HFF-Myc (cell line): ENCODE results near the gene CCDC194.

ENCODE experiments used
- DNase-seq: peaks from one replicate; pipeline ENCODE4 v3.0.0-alpha.2; 2011; ENCODE audit warnings: low read depth; ENCODE audit errors: extremely low read depth
- H3K4me3 ChIP-seq: replicated peaks from 2 replicates; pipeline ENCODE4 v1.5.1; 2011; ENCODE audit warnings: low read depth, mild to moderate bottlenecking, control low read depth, low read length
- CTCF ChIP-seq: IDR thresholded peaks from 2 replicates; pipeline ENCODE4 v1.5.1; 2012; ENCODE audit warnings: mild to moderate bottlenecking, low read depth, low read length, control low read depth; ENCODE audit errors: missing control alignments

The CCDC194 gene

GRCh38 chr19:17389288-17389687 is 4.7 kb downstream of the CCDC194 start:
- no peak for DNase-seq
- H3K4me3 ChIP-seq: no peak overlapping the region
- no peak for TF ChIP-seq CTCF

GRCh38 chr19:17385878-17386611 is 8.0 kb downstream of the CCDC194 start:
- peak; percentile 96 for TF ChIP-seq CTCF
- H3K4me3 ChIP-seq: no peak overlapping the region
- no peak for DNase-seq

- no peak overlapping the region for H3K4me3 ChIP-seq
- DNase-seq: no peak
- TF ChIP-seq CTCF: no peak
Measured at GRCh38 chr19:17380426-17381138, 13.4 kb downstream of the CCDC194 start.

GRCh38 chr19:17379221-17379631 is 14.8 kb downstream of the CCDC194 start:
- TF ChIP-seq CTCF: no peak
- no peak overlapping the region for H3K4me3 ChIP-seq
- DNase-seq: no peak

- no peak overlapping the region for H3K4me3 ChIP-seq
- TF ChIP-seq CTCF: no peak
- DNase-seq: no peak
Measured at GRCh38 chr19:17378271-17378670, 15.7 kb downstream of the CCDC194 start.

GRCh38 chr19:17376935-17377600 is 16.9 kb downstream of the CCDC194 start, which contains the start of gene PLVAP:
Gene PLVAP (minus strand): TSS chr19:17377342. CDS start chr19:17377288, 54 bp downstream.
- no peak for TF ChIP-seq CTCF
- no peak within 1 kb of the TSS for H3K4me3 ChIP-seq
- no peak for DNase-seq
